Uterus (tissue), 4 donors: ENCODE results near the gene ATP5ME. TPM values are rescaled to one million over a fixed set of nuclear protein-coding genes. Genes with fewer than 3 reads are reported as not detected.

Experiments used
- DNase-seq, 2 donors: peaks; one replicate each; pipeline ENCODE4 v3.0.0-alpha.2; 2019 to 2020
- H3K27ac ChIP-seq, 2 donors: fragments of 200-600 bp; sonication (generic); 1 replicate in 1 of 2; 2 replicates in 1 of 2; pipeline ENCODE4 v1.5.1; 2016 to 2018
- H3K27me3 ChIP-seq, 2 donors: fragments of 200-600 bp; sonication (generic); one replicate each; pipeline ENCODE4 v1.5.1; 2018 to 2019; ENCODE audit warnings: control low read depth in 1 of 2
- H3K36me3 ChIP-seq, 2 donors: fragments of 200-600 bp; sonication (generic); one replicate each; pipeline ENCODE4 v1.5.1; 2019; ENCODE audit warnings: control low read depth in 1 of 2
- H3K4me1 ChIP-seq, 2 donors: fragments of 200-600 bp; sonication (generic); one replicate each; pipeline ENCODE4 v1.5.1; 2018 to 2019; ENCODE audit warnings: control low read depth in 1 of 2
- H3K4me3 ChIP-seq, 2 donors: fragments of 200-600 bp; sonication (generic); 1 replicate in 1 of 2; 2 replicates in 1 of 2; pipeline ENCODE4 v1.5.1; 2018 to 2019; ENCODE audit warnings: mild to moderate bottlenecking in 1 of 2
- H3K9me3 ChIP-seq, 2 donors: fragments of 200-600 bp; sonication (generic); one replicate each; pipeline ENCODE4 v1.5.1; 2019; ENCODE audit warnings: control low read depth in 1 of 2
- POLR2A ChIP-seq, 2 donors: fragments of 450-650 bp; IDR thresholded peaks; one replicate each; pipeline ENCODE4 v1.6.1; 2016; ENCODE audit warnings: antibody characterized with exemption in 2 of 2, mild to moderate bottlenecking in 1 of 2, moderate library complexity in 1 of 2
- intact Hi-C: fragments of 100-400 bp; cut with DNase I; formaldehyde crosslinking; loops from one replicate; pipeline ENCODE4 v1.15.1; 2023; ENCODE audit warnings: low total_unique reads
- total RNA-seq, 4 donors: library from RNA; depleted of rRNA in 3 of 4; stranded (reverse); fragments of >200 nt in 3 of 4; gene quantifications; one replicate each; pipeline versions ENCODE4 v1.1.0 to v1.2.4, GENCODE V29; 2014 to 2023
- TF ChIP-seq, protein P1 (sequence below), 4 experiments: fragments of 200-600 bp in 2 of 4; fragments of 450-650 bp in 2 of 4; sonication (generic) in 2 of 4; IDR thresholded peaks; one replicate each; pipeline ENCODE4 v1.5.1; 2016 to 2019; ENCODE audit warnings: antibody characterized with exemption in 4 of 4, mild to moderate bottlenecking in 2 of 4, moderate library complexity in 1 of 4
- donor health status: DM: yes; HTN: yes; CAD: no.

The ATP5ME gene
- total RNA-seq, 4 donors from 2014 or later: 24.1 to 168 (median 64.2) TPM

DNA sequence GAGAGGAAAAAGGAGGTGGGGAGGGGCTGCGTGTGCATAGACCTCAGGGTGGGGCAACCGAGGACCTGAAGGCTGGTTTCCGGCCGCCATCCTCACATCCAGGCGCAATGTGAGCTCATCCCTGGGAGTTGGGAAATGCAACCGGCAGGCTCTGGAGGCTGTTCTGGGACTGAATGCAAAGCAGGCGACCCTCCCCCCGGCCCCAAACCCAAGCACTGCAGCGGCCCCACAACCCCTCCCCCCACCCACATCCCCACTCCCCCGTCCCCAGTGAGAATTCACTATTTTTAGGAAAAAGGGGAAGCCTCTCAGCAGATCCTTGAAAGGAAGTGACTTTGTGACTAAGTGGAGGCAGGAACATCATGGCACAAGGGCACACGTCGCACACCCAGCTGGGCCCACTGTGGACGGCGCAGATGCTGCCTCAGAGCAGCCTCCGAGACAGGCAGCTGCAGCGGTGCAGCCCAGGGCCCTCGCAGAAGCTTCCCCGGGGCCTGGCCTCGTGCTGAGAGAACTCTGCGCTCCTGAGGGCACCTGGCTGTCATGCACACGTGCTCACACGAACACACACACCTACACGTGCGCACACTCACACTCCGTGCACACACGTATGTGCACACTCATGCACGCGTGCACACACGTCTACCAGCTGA lies 50.0 kb downstream of the ATP5ME start:
- intact Hi-C loops: no loop called here
- H3K4me3 ChIP-seq: no peak overlapping the region
- DNase-seq: no peak
- no peaks in the 10 kb centered on the region for H3K4me1 ChIP-seq
- TF ChIP-seq, protein P1, sequence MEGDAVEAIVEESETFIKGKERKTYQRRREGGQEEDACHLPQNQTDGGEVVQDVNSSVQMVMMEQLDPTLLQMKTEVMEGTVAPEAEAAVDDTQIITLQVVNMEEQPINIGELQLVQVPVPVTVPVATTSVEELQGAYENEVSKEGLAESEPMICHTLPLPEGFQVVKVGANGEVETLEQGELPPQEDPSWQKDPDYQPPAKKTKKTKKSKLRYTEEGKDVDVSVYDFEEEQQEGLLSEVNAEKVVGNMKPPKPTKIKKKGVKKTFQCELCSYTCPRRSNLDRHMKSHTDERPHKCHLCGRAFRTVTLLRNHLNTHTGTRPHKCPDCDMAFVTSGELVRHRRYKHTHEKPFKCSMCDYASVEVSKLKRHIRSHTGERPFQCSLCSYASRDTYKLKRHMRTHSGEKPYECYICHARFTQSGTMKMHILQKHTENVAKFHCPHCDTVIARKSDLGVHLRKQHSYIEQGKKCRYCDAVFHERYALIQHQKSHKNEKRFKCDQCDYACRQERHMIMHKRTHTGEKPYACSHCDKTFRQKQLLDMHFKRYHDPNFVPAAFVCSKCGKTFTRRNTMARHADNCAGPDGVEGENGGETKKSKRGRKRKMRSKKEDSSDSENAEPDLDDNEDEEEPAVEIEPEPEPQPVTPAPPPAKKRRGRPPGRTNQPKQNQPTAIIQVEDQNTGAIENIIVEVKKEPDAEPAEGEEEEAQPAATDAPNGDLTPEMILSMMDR (IDR thresholded peaks at IDR 0.05): no peak
- TF ChIP-seq POLR2A (IDR thresholded peaks at IDR 0.05): no peak
- no peak overlapping the region for H3K27ac ChIP-seq
- no peaks in the 10 kb centered on the region for H3K9me3 ChIP-seq
- H3K36me3 ChIP-seq: no peaks in the 10 kb centered on the region
- H3K27me3 ChIP-seq: no peaks in the 10 kb centered on the region

- intact Hi-C loops: no loop called here
- no peak for DNase-seq
- Histone ChIP-seq H3K27ac (no peak overlapping the region), H3K9me3 (no peaks in the 10 kb centered on the region), H3K36me3 (no peaks in the 10 kb centered on the region), H3K4me1 (no peaks in the 10 kb centered on the region), H3K27me3 (no peaks in the 10 kb centered on the region), H3K4me3 (no peak overlapping the region)
- TF ChIP-seq, protein P1 (IDR thresholded peaks at IDR 0.05): no peak
- TF ChIP-seq POLR2A (IDR thresholded peaks at IDR 0.05): no peak
Observed at GRCh38 chr4:622996-623913, 50.8 kb downstream of the ATP5ME start.

Other genes with a start within 250 kb of the ATP5ME start
- 10 to 100 TPM; 14.7 to 58.8 (median 36.6) TPM for gene ZNF721, start 175.1 kb downstream of the ATP5ME start, total RNA-seq
- gene PIGG, start 175.1 kb downstream of the ATP5ME start, total RNA-seq: 100 to 1,000 TPM in 2 of 4 donors, 10 to 100 TPM in 2; 53.7 to 120 (median 88.4) TPM
- gene TMEM271, start 98.0 kb downstream of the ATP5ME start, total RNA-seq: not detected
- 10 to 100 TPM in 1 of 4 donors, 1 to 10 TPM in 1, under 1 TPM in 1, not detected in 1; 0.26 to 16.2 (median 1.2) TPM for gene PDE6B, start 48.7 kb downstream of the ATP5ME start, total RNA-seq
- 1 to 10 TPM in 2 of 4 donors, not detected in 2; 4.6 to 9.9 TPM for gene MYL5, start 266 bp upstream of the ATP5ME start, total RNA-seq
- 10 to 100 TPM in 1 of 4 donors, 1 to 10 TPM in 3; 1.2 to 12.6 (median 2.8) TPM for gene SLC49A3, start 14.9 kb upstream of the ATP5ME start, total RNA-seq
- gene PCGF3, start 31.6 kb upstream of the ATP5ME start, total RNA-seq: 10 to 100 TPM; 17.7 to 80.6 (median 53.4) TPM
- 10 to 100 TPM in 1 of 4 donors, 1 to 10 TPM in 1, under 1 TPM in 2; 0.14 to 15.1 (median 2.0) TPM for gene CPLX1, start 151.9 kb upstream of the ATP5ME start, total RNA-seq